K562 (cell line): ENCODE data around the gene CUTA. TPM values are rescaled to one million over a fixed set of nuclear protein-coding genes. Genes with fewer than 3 reads are reported as not detected.
A peak's percentile ranks its signal among the peaks of the same experiment; 100 is the strongest.

Experiments
- CBX8 ChIP-seq: fragments of 200-600 bp; sonication (generic); IDR thresholded peaks from 2 replicates; pipeline ENCODE4 v1.6.1; 2012; ENCODE audit warnings: borderline replicate concordance, mixed run types, low read depth, mild to moderate bottlenecking, moderate library complexity, mixed read lengths, low read length, control low read depth, inconsistent platforms; ENCODE audit not compliant: poor library complexity, severe bottlenecking; ENCODE audit errors: extremely low read depth
- CSDE1 ChIP-seq, 2 experiments: fragments of 450-650 bp; IDR thresholded peaks; 2 replicates each; pipeline ENCODE4 v1.6.1; 2016; ENCODE audit warnings: mild to moderate bottlenecking in 1 of 2
- EWSR1 ChIP-seq: fragments of 450-650 bp; IDR thresholded peaks from 2 replicates; pipeline ENCODE4 v1.6.1; 2018; ENCODE audit warnings: borderline replicate concordance, mild to moderate bottlenecking, low read depth, moderate library complexity; ENCODE audit not compliant: partially characterized antibody
- HMG20A ChIP-seq: fragments of 450-650 bp; formaldehyde crosslinking; conservative IDR thresholded peaks from 2 replicates; pipeline ENCODE4 v1.4.0; 2020; ENCODE audit warnings: mild to moderate bottlenecking, mixed read lengths
- HMGN3 ChIP-seq: IDR thresholded peaks from 2 replicates; pipeline ENCODE4 v1.6.1; 2011; ENCODE audit warnings: borderline replicate concordance, low read depth, mild to moderate bottlenecking, mixed read lengths, low read length; ENCODE audit not compliant: insufficient read length; ENCODE audit errors: extremely low read depth
- MLLT1 ChIP-seq, 2 experiments: fragments of 450-650 bp; IDR thresholded peaks; 2 replicates each; pipeline ENCODE4 v1.6.1; 2016
- NEUROD1 ChIP-seq: fragments of 150-350 bp; IDR thresholded peaks from 2 replicates; pipeline ENCODE4 v1.6.1; 2014; ENCODE audit warnings: borderline replicate concordance, low read length, low read depth; ENCODE audit not compliant: partially characterized antibody
- RAD21 ChIP-seq, 2 experiments: fragments of 250-450 bp in 1 of 2; fragments of 450-650 bp in 1 of 2; sonication (Bioruptor Pico) in 1 of 2; formaldehyde crosslinking in 1 of 2; IDR thresholded peaks in 1 of 2; conservative IDR thresholded peaks in 1 of 2; 2 replicates each; pipeline versions ENCODE4 v1.4.0 to v1.8.0; 2020 to 2022; ENCODE audit warnings: mild to moderate bottlenecking in 2 of 2, moderate library complexity in 1 of 2
- RBBP5 ChIP-seq: fragments of 200-600 bp; sonication (generic); IDR thresholded peaks from 2 replicates; pipeline ENCODE4 v1.6.1; 2012; ENCODE audit warnings: borderline replicate concordance, mild to moderate bottlenecking, low read length, control low read depth, inconsistent platforms; ENCODE audit not compliant: insufficient read depth, poor library complexity, severe bottlenecking
- ZBTB40 ChIP-seq, 2 experiments: fragments of 450-650 bp in 1 of 2; sonication (generic) in 1 of 2; formaldehyde crosslinking in 1 of 2; IDR thresholded peaks; 2 replicates each; pipeline versions ENCODE4 v1.7.1 to v1.9.0; 2016 to 2022; ENCODE audit warnings: inconsistent platforms in 1 of 2, mild to moderate bottlenecking in 1 of 2, missing genetic modification reagents in 1 of 2
- ZBTB8A ChIP-seq: fragments of 450-650 bp; IDR thresholded peaks from 2 replicates; pipeline ENCODE4 v1.6.1; 2018; ENCODE audit warnings: mild to moderate bottlenecking, moderate library complexity; ENCODE audit not compliant: partially characterized antibody
- ZNF184 ChIP-seq: sonication (generic); formaldehyde crosslinking; IDR thresholded peaks from 2 replicates; pipeline ENCODE4 v1.5.0; 2020; ENCODE audit warnings: missing genetic modification reagents
- ZNF740 ChIP-seq, 3 experiments: fragments of 200-800 bp in 1 of 3; sonication (Bioruptor generic) in 1 of 3; sonication (generic) in 1 of 3; formaldehyde crosslinking in 1 of 3; IDR thresholded peaks; 2 replicates each; pipeline versions ENCODE4 v1.6.1 to v1.8.0; 2016 to 2022; ENCODE audit warnings: mild to moderate bottlenecking in 2 of 3, missing compliant biosample characterization in 2 of 3, missing genetic modification characterization in 2 of 3, missing genetic modification reagents in 1 of 3
- polyA plus RNA-seq, 8 experiments: library from polyadenylated mRNA; depleted of rRNA in 4 of 8; stranded (reverse) in 5 of 8; unstranded in 3 of 8; fragments of >200 nt; fragmentation: Nextera tagmentation in 2 of 8; fragmentation: Illumina TruSeq in 1 of 8; extraction: Ambion mirVana in 2 of 8; extraction: Trizol in 1 of 8; gene quantifications; 2 replicates each; pipeline versions ENCODE4 v1.2.1 to v1.2.3, GENCODE V29; 2011 to 2014; ENCODE audit warnings: inconsistent platforms in 1 of 8, missing spikeins in 1 of 8
- total RNA-seq, 7 experiments: library from RNA; depleted of rRNA in 6 of 7; stranded (reverse); fragments of >200 nt in 6 of 7; fragmentation: Illumina TruSeq in 2 of 7; extraction: Trizol in 2 of 7; gene quantifications; 2 replicates each; pipeline versions ENCODE4 v1.2.1 to v1.2.3, GENCODE V29; 2011 to 2021; ENCODE audit warnings: low replicate concordance in 1 of 7

CUTA gene
- total and polyA plus RNA-seq, 9 of the 15 experiments (the other 6 are each of a cell fraction or from before 2014, with no cell fraction given): 166 to 682 (median 310) TPM

GRCh38 chr6:33391278-33391921, 26.5 kb downstream of the CUTA start, which contains the start of gene KIFC1 (continued):
- TF ChIP-seq NEUROD1: peak; percentile 43
- no peak for TF ChIP-seq ZBTB8A
- peak; percentile 95 for TF ChIP-seq ZBTB40 (IDR thresholded peaks at IDR 0.05)
- TF ChIP-seq ZBTB40 (CRISPR knock-in tag; IDR thresholded peaks at IDR 0.05): no peak
- TF ChIP-seq ZNF184 (CRISPR knock-in tag): no peak
- TF ChIP-seq CSDE1 (IDR thresholded peaks at IDR 0.05): no peak
- no peak for TF ChIP-seq EWSR1
- TF ChIP-seq RBBP5: peak; percentile 42
- TF ChIP-seq CBX8: no peak
- no peak for TF ChIP-seq ZNF740 (CRISPR knock-in tag; IDR thresholded peaks at IDR 0.05)
- TF ChIP-seq ZNF740 (tag; IDR thresholded peaks at IDR 0.05): no peak
- TF ChIP-seq MLLT1 (IDR thresholded peaks at IDR 0.05): peak; percentile 50 to 67
- peak; percentile 86 to 89 for TF ChIP-seq RAD21 (CRISPR knock-in tag; conservative IDR thresholded peaks at IDR 0.05 in 1 of 2, IDR thresholded peaks at IDR 0.05 in 1 of 2)
- TF ChIP-seq HMG20A (CRISPR knock-in tag): no peak
- peak; percentile 88 for TF ChIP-seq HMGN3
